A673 (cell line): ENCODE data around the gene MBNL2. TPM values are rescaled to one million over a fixed set of nuclear protein-coding genes. Genes with fewer than 3 reads are reported as not detected.

Experiments
- BruUV-seq: library from RNA; stranded (reverse); fragments of 400-500 nt; replicated peaks from 2 replicates; lab custom pipeline; 2021; lab: Mats Ljungman, UMichigan
- CTCF ChIA-PET: fragments of 300-600 bp; sonication (Branson Sonifier 250); formaldehyde crosslinking; loops from one replicate; lab custom pipeline; 2022; ENCODE audit warnings: antibody characterized with exemption; lab: Charles Lee
- POLR2A ChIA-PET: fragments of 300-600 bp; sonication (Branson Sonifier 250); formaldehyde crosslinking; loops from one replicate; lab custom pipeline; 2022; ENCODE audit warnings: antibody characterized with exemption; ENCODE audit not compliant: low non-redundant PET; lab: Charles Lee
- DNase-seq: peaks from one replicate; pipeline ENCODE4 v3.0.0-alpha.2; 2015; ENCODE audit warnings: low spot score
- H3K27ac ChIP-seq: fragments of 200-600 bp; sonication (generic); 2 replicates; pipeline ENCODE4 v1.5.1; 2016; ENCODE audit warnings: mixed run types, low read depth, mild to moderate bottlenecking, mixed read lengths, antibody characterized with exemption, low read length; ENCODE audit not compliant: poor library complexity, severe bottlenecking
- H3K27me3 ChIP-seq: fragments of 200-600 bp; sonication (generic); replicated peaks from 2 replicates; pipeline ENCODE4 v1.6.1; 2017; ENCODE audit warnings: mixed run types, low read depth, mild to moderate bottlenecking, mixed read lengths, antibody characterized with exemption, low read length; ENCODE audit not compliant: insufficient read depth, poor library complexity
- H3K36me3 ChIP-seq: fragments of 200-600 bp; sonication (generic); 2 replicates; pipeline ENCODE4 v1.6.1; 2016; ENCODE audit warnings: mixed run types, mild to moderate bottlenecking, mixed read lengths, antibody characterized with exemption, low read length; ENCODE audit not compliant: insufficient read depth, poor library complexity, severe bottlenecking
- H3K4me1 ChIP-seq: fragments of 200-600 bp; sonication (generic); 2 replicates; pipeline ENCODE4 v1.6.1; 2017; ENCODE audit warnings: mixed run types, mild to moderate bottlenecking, mixed read lengths, antibody characterized with exemption, low read length; ENCODE audit not compliant: insufficient read depth, poor library complexity, severe bottlenecking
- H3K4me3 ChIP-seq: fragments of 200-600 bp; sonication (generic); 2 replicates; pipeline ENCODE4 v1.5.1; 2016; ENCODE audit warnings: low read depth, mixed run types, mild to moderate bottlenecking, mixed read lengths, low read length; ENCODE audit not compliant: poor library complexity, severe bottlenecking
- H3K9me3 ChIP-seq: fragments of 200-600 bp; sonication (generic); 2 replicates; pipeline ENCODE4 v1.6.1; 2016; ENCODE audit warnings: mixed run types, low read depth, mild to moderate bottlenecking, mixed read lengths, antibody characterized with exemption, low read length; ENCODE audit not compliant: poor library complexity, severe bottlenecking
- CTCF ChIP-seq: fragments of 300-800, 200-600 bp; sonication (generic); conservative IDR thresholded peaks from 2 replicates; pipeline ENCODE4 v1.5.1; 2017; ENCODE audit warnings: low read depth, mild to moderate bottlenecking, antibody characterized with exemption, low read length, moderate library complexity, mixed read lengths
- EZH2 ChIP-seq: fragments of 200-600 bp; sonication (generic); IDR thresholded peaks from 2 replicates; pipeline ENCODE4 v1.6.1; 2017; ENCODE audit warnings: borderline replicate concordance, low read depth, mild to moderate bottlenecking, mixed read lengths, antibody characterized with exemption, low read length; ENCODE audit not compliant: poor library complexity, severe bottlenecking
- intact Hi-C: fragments of 100-400 bp; cut with micrococcal nuclease; formaldehyde crosslinking; loops from one replicate; pipeline ENCODE4 v1.10.0; 2022; ENCODE audit not compliant: unreplicated experiment
- total RNA-seq: library from RNA; stranded (reverse); gene quantifications from 2 replicates; pipeline ENCODE4 v1.2.3, GENCODE V29; 2021

The MBNL2 gene
- total RNA-seq, 1 experiment from 2014 or later, result 12.0 TPM

- ChIA-PET CTCF (no interaction called here), POLR2A (no interaction called here)
- intact Hi-C loops, result no loop called here
- H3K9me3 ChIP-seq, result no peaks in the 10 kb centered on the region
- H3K4me1 ChIP-seq, result peaks cover 9% of the 10 kb centered on the region
- no peaks in the 10 kb centered on the region for H3K36me3 ChIP-seq
- no TSS peak for BruUV-seq
- DNase-seq, result no peak
- TF ChIP-seq CTCF (no peak), EZH2 (no peak)
- H3K4me3 ChIP-seq, result no peak overlapping the region
- H3K27ac ChIP-seq, result no peak overlapping the region
- no peaks in the 10 kb centered on the region for H3K27me3 ChIP-seq
These were observed 115.9 kb downstream of the MBNL2 start for GRCh38 chr13:97337985-97338499.

- intact Hi-C loops, result no loop called here
These were observed 116.4 kb downstream of the MBNL2 start for GRCh38 chr13:97338571-97338970.

GRCh38 chr13:97339019-97339987 lies 117.2 kb downstream of the MBNL2 start:
- DNase-seq, result peak; percentile 37
- Histone ChIP-seq H3K27me3 (no peaks in the 10 kb centered on the region), H3K4me3 (no peak overlapping the region), H3K4me1 (peaks cover 9% of the 10 kb centered on the region), H3K9me3 (no peaks in the 10 kb centered on the region), H3K36me3 (no peaks in the 10 kb centered on the region), H3K27ac (no peak overlapping the region)
- no TSS peak for BruUV-seq
- ChIA-PET CTCF (no interaction called here), POLR2A (no interaction called here)
- TF ChIP-seq EZH2, result no peak
- no peak for TF ChIP-seq CTCF
- intact Hi-C loops, result no loop called here

More at GRCh38 chr13:97338571-97338970, 116.4 kb downstream of the MBNL2 start:
- POLR2A ChIA-PET, result no interaction called here
- no TSS peak for BruUV-seq
- H3K4me1 ChIP-seq, result peaks cover 9% of the 10 kb centered on the region
- H3K27me3 ChIP-seq, result no peaks in the 10 kb centered on the region
- no peaks in the 10 kb centered on the region for H3K9me3 ChIP-seq
- no peak for DNase-seq
- H3K36me3 ChIP-seq, result no peaks in the 10 kb centered on the region
- TF ChIP-seq EZH2 (no peak), CTCF (no peak)
- CTCF ChIA-PET, result no interaction called here
- no peak overlapping the region for H3K4me3 ChIP-seq
- no peak overlapping the region for H3K27ac ChIP-seq
